ENCODE results near the gene PCBP3.
"Not testable (repeated sequence)": the region's sequence is repeated elsewhere in the genome, so short reads cannot be mapped to it uniquely, and the experiment has no call there.

The PCBP3 gene

GRCh38 chr21:45636459-45636858 lies 7.1 kb upstream of the PCBP3 start:
- DNase-seq = no peak

DNA sequence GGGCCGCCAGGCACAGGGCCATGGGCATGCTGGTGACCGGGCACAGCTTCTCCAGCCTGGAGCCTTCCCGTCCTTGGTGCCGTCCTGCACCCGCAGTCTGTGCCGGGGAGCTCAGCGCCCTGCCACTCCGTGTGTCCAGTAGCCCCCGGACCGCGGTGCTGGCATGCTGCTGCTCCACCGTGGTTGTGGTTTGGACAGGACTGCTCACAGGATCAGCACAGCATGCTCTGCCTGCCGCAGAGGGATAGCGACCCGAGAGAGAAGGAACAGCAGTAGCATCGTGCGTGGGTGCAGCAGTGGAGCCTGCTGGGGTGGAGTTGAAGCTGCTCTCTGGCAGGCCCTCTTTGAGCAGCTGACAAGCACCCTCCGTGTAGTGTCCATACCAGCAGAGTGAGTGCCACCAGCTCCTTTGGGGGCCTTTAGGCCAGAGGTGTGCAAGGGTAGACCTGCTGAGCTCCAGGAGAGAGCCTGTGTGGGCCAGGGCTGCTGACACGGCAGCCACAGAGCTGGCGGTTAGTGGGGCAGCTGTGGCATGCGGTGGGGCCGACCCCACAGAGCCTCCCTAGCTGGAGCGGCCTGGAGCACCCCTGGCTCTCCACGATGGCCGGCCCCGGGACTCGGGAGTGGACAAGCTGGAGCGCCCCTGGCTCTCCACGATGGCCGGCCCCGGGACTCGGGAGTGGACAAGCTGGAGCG lies 6.4 kb upstream of the PCBP3 start:
- DNase-seq = no peak

DNA sequence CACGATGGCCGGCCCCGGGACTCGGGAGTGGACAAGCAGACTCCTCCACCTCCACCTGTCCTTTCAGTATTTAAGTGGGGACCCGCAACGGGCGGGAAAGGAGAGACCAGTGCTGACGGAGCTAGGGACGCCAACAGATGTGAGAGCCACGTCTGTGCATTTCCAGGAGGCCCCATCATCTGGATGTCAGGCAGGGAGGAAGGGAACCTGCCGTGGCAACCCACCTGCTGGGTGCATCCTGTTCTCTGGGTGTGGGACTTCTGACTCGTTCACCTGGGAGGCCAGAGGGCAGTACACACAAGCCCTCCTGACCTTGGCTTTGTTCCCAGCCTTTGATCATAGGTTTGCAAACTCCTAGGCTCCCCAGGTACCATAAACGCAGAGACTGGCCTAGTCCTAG lies 5.6 kb upstream of the PCBP3 start:
- no peak for DNase-seq

GRCh38 chr21:45638707-45639106 lies 4.8 kb upstream of the PCBP3 start:
- no peak for DNase-seq

DNA sequence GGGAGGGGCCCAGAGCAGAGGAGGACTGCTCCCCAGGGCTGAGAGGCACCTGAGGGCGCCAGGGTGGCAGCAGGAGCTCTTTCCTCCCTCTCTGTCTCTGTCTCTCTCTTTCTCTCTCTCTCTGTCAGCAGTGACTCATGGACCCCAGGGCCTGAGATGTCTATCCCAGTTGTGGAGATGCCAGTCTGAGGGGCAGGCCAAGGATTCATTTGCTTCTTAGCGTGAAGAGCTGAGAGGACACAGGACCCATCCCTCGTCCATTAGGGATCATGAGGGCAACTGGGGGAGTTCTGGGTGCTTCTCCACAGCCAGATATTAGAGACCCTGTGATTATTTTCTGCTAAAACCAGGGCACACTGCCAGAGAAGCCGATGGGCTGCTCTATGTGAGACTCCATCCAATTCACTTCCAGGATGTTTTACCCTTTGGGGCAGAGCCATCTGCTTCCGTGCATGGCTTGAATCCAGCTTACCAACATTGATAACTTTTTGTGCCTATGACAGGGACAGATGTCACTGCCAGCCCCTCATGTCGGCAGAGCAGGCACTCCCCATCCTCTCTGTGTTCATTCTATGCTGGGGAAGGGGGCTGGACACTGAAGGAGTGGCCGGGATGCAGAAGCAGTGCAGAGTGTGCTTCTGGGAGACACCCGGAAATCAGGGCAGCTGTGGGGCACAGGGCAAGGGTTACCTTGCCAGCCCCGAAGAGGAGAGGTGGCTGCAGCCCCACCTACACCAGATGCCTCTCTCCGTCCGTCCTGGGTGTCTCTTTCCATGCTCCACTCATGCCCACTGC lies 4.1 kb upstream of the PCBP3 start:
- DNase-seq = no peak

DNA sequence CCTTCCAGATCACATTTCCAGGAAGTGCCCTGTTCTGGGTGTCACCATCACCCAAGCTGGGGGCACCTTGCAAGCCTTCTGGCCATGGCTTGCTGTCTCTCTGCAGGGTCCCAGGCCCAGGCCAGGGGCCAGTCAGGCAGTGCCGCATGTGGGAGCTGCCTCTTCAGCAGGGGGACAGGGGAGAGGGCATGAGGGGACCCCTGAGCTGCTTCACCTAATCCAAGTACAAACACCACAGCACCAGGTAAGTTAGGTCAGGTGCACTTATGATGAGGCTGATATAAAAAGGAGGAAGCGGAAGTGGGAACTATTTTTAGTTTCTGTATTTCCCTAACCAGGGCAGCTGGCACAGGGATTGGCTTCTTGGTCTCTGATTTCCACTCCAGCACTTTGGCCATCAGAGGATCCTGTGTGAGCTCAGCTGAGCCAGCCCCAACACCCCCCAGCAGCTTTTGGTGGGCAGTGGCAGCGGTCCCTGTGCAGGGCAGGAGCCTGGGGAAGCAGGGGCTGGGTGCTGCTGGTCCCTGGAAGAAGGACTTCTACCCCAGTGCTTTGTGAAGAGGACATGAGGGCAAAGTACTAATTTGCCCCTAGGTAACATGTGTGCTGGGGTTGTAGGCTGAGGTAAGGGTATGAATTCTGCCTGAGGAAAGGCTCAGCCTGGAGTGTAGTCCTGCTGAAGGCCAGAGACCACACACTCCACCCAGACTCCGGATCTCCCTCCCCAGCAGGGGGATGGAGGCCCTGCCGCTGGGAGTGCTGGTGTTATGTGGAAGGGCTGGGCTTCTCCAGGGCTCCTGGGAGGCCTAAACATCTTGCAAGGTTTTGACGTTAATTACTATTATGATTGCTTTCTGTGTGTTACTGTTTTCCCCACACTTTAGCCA lies 3.3 kb upstream of the PCBP3 start:
- DNase-seq = no peak

DNA sequence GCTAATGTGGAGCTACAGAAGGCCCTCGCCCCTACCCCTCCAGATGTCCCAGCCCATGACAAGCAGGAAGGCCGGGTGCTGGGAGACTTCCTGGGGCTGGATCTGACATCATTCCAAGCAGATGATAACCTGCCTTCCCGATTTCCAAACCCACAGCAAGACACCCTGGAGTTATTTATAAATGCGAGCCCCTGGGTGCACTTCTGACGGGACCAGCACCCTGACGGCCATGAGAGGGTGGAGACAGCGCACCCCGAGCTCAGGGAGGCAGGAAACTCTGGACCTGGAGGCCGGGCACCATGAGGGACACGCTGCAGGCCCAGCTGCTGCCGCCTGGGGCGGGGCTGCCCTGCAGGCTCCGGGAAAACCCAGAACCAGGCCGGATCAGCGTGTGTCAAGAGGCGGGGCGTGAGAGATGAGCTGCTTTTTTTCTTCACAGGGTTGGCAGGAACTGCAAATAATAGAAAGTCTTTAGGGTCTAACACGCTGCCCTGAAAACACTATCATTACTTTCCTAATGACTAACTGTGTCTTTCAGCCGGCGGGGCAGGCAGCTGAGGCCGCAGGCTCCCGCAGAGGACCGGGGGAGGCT lies 2.5 kb upstream of the PCBP3 start:
- DNase-seq = no peak

GRCh38 chr21:45641480-45642035 lies 2.0 kb upstream of the PCBP3 start:
- DNase-seq = no peak

GRCh38 chr21:45642122-45642813 lies 1.3 kb upstream of the PCBP3 start:
- DNase-seq = no peak

- no peak for DNase-seq
Measured at GRCh38 chr21:45644041-45644906, 749 bp downstream of the PCBP3 start.

- DNase-seq = no peak
Measured at GRCh38 chr21:45651921-45652320, 8.4 kb downstream of the PCBP3 start.

GRCh38 chr21:45655124-45655523 lies 11.6 kb downstream of the PCBP3 start:
- DNase-seq = no peak

GRCh38 chr21:45656114-45656513 lies 12.6 kb downstream of the PCBP3 start:
- not testable (repeated sequence) for DNase-seq

GRCh38 chr21:45661913-45662622 lies 18.5 kb downstream of the PCBP3 start:
- DNase-seq = not testable (repeated sequence)

GRCh38 chr21:45662623-45663245 lies 19.2 kb downstream of the PCBP3 start:
- DNase-seq = not testable (repeated sequence)

DNA sequence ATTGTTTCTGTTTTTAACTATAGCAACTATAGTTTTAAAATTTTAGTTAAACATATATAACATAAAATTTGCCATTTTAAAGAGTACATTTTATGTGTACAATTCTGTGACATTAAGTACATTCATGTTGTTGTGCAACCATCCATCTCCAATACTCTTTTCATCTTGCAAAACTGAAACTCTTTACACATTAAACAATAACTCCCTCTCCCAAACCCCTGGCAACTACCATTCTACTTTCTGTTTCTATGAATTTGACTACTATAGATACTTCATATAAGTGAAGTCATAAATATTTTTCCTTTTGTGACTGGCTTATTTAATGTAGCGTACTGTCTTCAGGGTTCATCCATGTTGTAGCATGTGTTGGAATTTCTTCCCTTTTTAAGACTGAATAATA lies 25.9 kb downstream of the PCBP3 start:
- no peak for DNase-seq

DNA sequence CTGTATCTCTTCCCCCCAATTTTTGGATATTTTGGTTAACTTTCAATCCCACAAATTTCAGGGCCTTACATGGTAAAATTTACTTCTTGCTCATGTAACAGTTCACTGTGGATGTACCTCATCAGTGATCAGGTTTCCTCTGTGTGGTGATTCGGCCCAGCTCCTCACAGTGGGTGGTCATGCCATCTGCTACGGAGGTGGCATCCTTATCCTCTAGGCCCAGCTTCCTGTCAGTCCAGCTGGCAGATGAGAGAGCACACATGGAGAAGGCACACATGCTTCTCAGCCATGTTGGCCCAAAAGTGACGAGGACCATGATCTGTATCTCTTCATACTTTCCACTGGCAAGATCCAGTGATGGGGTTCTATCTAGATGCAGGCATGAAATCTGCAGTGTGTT lies 27.2 kb downstream of the PCBP3 start:
- no peak for DNase-seq

- not testable (repeated sequence) for DNase-seq
Measured at GRCh38 chr21:45678790-45679189, 35.3 kb downstream of the PCBP3 start.

DNA sequence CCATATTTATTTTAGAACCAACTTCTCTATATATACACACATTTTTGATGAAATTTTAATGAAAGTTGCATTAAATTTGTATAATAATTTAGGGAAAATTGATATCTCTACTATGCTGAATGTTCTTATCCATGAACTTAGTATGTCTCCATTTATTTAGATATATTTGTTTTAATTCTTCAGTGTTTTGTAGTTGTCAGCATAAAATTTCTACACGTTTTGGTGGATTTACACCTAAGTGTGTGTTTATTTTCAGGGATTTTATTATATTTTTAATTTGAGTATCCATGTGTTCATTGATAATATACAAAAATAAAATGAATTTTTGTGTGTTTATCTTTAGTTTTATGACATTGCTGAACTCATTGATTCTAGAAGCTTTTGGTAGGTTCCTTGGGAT lies 36.7 kb downstream of the PCBP3 start:
- no peak for DNase-seq

DNA sequence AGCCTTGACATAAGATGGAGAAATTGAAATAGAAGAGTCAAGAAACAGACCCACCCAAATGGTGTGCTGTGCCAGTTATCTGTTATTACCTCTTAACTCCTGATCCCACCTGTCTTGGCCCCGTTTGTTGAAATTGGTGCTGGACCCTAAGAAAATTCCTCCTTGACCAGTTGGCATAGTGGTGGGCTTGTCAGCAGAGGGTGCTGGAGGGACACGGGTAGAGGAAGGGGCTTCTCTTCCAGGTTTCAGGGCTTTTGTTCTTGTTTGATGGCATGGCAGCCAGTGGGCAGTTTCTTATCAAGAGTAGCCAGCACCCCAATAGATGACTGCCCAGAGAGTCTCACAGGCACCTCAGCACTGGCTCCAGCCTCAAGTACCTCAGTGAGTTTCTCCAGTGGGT lies 51.6 kb downstream of the PCBP3 start:
- no peak for DNase-seq

Measured in NK-92 treated with Interleukin-12 subunit alpha and Interleukin-12 subunit beta, amount 100 ng/mL, for 24 hours (cell line).